ENCODE data around the gene LIME1.

- TF ChIP-seq HNF4G (IDR thresholded peaks at IDR 0.05) (no peak), RXRA (IDR thresholded peaks at IDR 0.05) (no peak), JUND (IDR thresholded peaks at IDR 0.05) (no peak), YY1 (IDR thresholded peaks at IDR 0.05) (no peak), SP1 (IDR thresholded peaks at IDR 0.05) (no peak), GABPA (IDR thresholded peaks at IDR 0.05 in 1 of 2, conservative IDR thresholded peaks at IDR 0.05 in 1 of 2) (no peak), FOXA2 (IDR thresholded peaks at IDR 0.05) (no peak)
- TF ChIP-seq, protein P1, sequence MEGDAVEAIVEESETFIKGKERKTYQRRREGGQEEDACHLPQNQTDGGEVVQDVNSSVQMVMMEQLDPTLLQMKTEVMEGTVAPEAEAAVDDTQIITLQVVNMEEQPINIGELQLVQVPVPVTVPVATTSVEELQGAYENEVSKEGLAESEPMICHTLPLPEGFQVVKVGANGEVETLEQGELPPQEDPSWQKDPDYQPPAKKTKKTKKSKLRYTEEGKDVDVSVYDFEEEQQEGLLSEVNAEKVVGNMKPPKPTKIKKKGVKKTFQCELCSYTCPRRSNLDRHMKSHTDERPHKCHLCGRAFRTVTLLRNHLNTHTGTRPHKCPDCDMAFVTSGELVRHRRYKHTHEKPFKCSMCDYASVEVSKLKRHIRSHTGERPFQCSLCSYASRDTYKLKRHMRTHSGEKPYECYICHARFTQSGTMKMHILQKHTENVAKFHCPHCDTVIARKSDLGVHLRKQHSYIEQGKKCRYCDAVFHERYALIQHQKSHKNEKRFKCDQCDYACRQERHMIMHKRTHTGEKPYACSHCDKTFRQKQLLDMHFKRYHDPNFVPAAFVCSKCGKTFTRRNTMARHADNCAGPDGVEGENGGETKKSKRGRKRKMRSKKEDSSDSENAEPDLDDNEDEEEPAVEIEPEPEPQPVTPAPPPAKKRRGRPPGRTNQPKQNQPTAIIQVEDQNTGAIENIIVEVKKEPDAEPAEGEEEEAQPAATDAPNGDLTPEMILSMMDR (IDR thresholded peaks at IDR 0.05; ENCODE audit: low read depth, low read length, missing input control) = no peak
- TF ChIP-seq, protein P2, sequence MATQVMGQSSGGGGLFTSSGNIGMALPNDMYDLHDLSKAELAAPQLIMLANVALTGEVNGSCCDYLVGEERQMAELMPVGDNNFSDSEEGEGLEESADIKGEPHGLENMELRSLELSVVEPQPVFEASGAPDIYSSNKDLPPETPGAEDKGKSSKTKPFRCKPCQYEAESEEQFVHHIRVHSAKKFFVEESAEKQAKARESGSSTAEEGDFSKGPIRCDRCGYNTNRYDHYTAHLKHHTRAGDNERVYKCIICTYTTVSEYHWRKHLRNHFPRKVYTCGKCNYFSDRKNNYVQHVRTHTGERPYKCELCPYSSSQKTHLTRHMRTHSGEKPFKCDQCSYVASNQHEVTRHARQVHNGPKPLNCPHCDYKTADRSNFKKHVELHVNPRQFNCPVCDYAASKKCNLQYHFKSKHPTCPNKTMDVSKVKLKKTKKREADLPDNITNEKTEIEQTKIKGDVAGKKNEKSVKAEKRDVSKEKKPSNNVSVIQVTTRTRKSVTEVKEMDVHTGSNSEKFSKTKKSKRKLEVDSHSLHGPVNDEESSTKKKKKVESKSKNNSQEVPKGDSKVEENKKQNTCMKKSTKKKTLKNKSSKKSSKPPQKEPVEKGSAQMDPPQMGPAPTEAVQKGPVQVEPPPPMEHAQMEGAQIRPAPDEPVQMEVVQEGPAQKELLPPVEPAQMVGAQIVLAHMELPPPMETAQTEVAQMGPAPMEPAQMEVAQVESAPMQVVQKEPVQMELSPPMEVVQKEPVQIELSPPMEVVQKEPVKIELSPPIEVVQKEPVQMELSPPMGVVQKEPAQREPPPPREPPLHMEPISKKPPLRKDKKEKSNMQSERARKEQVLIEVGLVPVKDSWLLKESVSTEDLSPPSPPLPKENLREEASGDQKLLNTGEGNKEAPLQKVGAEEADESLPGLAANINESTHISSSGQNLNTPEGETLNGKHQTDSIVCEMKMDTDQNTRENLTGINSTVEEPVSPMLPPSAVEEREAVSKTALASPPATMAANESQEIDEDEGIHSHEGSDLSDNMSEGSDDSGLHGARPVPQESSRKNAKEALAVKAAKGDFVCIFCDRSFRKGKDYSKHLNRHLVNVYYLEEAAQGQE (IDR thresholded peaks at IDR 0.05) = no peak
These were observed 2.8 kb upstream of the LIME1 start for GRCh38 chr20:63733579-63734081.

Measured in liver (tissue), 3 donors.